GM19193 (cell line): ENCODE results near the gene ELAVL1.
A peak's percentile ranks its signal among the peaks of the same experiment; 100 is the strongest.

Source experiments
- POLR2A ChIP-seq: IDR thresholded peaks from 4 replicates; pipeline ENCODE4 v1.6.1; 2011; ENCODE audit not compliant: insufficient read depth, insufficient read length; ENCODE audit errors: extremely low read depth

Gene ELAVL1

GRCh38 chr19:7942981-7943443 is 62.4 kb downstream of the ELAVL1 start:
- no peak for TF ChIP-seq POLR2A

GRCh38 chr19:7941895-7942596 is 63.4 kb downstream of the ELAVL1 start:
- no peak for TF ChIP-seq POLR2A

DNA sequence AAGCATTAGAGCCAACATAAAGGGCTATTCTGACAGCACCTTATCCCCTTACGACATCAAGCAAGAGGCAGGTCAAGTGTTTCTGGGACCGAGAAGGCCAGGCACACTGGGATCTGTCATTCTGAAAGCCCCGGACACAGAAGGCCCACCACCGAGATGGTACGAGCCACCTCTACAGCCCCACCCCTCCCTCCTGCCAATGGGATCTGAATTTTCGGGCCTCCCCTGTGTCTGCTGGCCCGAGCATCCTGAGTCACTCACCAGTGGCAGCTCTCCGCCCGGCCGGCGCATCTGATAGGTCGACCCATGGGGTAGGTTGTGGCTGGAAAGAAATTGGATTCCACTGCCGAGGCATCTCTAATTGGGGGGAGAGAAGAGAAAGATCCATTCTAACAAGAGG is 64.6 kb downstream of the ELAVL1 start:
- TF ChIP-seq POLR2A: no peak

- TF ChIP-seq POLR2A: no peak
Observed at GRCh38 chr19:7934766-7935165, 70.7 kb downstream of the ELAVL1 start.

DNA sequence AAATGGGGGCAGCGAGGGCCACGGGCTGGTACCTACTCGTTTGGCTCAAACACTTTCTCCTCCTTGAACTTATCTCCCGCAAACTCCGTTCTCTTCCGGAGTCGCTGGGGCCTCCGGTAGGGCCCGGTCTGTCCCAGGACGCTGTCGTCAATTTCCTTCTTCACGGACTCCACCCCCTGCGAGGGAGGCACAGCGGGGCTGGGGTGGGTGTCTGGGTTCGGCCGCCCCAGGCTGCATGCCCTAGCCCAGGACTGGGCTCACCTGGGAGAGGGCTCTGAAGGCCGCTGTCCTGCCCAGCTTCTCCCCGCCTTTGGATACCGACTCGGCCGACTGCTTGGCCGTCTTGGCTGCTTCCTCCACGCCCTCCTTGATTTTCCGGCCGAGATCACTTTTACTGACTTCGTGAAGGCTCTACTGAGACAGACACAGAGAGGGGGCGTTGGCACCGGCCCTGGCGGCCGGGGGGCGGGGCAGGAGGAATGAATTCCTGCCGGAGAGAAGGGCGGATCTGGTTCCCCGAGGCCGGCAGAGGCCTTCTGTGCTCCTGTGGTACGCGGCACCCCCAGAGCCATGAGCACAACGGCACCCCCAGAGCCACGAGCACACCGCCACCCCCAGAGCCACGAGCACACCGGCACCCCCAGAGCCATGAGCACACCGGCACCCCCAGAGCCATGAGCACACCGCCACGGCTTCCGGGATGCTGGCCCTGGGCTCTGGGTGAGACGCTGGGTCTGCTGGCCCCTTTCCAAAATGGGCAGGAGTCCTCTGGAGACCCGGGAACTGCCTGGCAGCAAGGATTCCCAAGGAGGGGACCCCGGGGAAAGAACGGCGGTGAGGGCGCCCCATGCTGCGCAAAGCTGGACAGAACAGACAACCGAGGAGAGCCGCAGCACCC is 71.4 kb downstream of the ELAVL1 start:
- no peak for TF ChIP-seq POLR2A

GRCh38 chr19:7933411-7933810 is 72.0 kb downstream of the ELAVL1 start:
- no peak for TF ChIP-seq POLR2A

- no peak for TF ChIP-seq POLR2A
Observed at GRCh38 chr19:7932930-7933300, 72.5 kb downstream of the ELAVL1 start.

DNA sequence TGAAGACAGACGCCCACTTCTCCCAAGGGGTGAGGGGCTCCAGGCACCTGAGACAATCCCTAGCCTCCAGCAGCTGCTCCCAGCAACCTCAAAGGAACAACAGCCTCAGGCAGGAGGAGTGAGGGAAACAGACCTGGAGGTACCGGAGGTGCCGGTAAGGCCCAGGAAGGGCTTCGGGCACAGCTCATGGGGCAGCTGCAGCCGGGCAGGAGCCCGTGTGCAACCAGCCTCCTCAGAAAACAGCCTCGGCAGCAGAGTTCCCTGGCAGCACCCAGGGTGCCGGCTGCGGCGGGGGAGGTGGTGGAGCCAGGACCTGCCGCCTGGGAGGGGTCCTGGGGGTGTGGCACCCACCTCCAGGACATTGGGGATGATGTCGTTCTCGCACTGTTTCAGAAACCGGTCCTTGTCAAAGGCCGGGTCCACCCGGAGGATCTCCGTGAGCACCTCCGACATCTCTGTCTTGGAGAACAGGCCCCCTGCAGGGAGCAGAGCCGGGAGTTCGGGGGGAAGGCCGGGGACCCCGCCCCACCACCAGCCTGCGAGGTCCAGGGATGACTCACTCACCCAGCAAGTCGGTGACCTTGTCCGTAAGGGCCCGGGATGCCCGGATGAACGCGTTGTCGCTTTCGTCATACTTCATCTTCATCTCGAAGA is 73.0 kb downstream of the ELAVL1 start:
- no peak for TF ChIP-seq POLR2A

DNA sequence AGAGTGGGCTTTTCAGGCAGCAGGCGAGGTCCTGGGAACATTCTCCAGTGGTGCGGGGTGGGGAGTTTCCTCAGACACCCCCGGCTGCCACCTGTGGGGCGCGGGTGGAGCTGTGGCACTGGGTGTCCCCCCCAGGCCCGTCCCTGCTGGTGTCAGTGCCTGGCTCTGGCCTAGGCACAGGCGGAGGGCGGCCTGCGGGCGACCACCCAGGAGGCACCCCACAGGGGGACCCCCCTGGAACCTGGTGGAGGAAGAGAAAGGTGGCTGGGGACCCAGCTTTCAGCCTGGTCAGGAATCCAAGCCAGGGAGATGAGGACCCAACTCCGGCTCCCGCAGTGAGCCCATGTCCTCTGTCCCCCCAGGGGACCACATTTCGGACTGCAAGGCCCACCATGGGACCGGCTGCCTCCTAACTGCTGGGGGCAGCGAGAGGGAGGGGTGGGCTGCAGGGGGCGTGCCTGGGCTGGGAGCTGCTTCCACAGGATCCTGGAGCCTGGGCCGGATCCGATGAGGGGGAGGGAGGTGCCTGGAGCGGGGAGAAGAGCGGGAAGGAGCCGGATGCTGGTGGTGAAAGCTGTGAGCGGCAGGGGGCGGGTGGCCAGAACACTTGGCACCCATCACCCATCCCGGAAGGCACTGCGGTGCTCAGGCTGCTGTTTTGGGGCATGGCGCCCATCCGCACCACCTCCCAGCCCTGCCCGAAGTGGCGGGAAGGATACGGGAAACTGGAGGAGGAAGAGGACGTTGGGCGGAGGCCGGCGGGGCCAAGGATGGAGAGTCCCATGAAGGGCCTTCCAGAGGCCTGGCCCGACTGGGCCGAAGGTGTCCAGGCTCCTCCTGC is 74.0 kb downstream of the ELAVL1 start:
- TF ChIP-seq POLR2A: no peak

- no peak for TF ChIP-seq POLR2A
Observed at GRCh38 chr19:7930765-7931164, 74.7 kb downstream of the ELAVL1 start.

DNA sequence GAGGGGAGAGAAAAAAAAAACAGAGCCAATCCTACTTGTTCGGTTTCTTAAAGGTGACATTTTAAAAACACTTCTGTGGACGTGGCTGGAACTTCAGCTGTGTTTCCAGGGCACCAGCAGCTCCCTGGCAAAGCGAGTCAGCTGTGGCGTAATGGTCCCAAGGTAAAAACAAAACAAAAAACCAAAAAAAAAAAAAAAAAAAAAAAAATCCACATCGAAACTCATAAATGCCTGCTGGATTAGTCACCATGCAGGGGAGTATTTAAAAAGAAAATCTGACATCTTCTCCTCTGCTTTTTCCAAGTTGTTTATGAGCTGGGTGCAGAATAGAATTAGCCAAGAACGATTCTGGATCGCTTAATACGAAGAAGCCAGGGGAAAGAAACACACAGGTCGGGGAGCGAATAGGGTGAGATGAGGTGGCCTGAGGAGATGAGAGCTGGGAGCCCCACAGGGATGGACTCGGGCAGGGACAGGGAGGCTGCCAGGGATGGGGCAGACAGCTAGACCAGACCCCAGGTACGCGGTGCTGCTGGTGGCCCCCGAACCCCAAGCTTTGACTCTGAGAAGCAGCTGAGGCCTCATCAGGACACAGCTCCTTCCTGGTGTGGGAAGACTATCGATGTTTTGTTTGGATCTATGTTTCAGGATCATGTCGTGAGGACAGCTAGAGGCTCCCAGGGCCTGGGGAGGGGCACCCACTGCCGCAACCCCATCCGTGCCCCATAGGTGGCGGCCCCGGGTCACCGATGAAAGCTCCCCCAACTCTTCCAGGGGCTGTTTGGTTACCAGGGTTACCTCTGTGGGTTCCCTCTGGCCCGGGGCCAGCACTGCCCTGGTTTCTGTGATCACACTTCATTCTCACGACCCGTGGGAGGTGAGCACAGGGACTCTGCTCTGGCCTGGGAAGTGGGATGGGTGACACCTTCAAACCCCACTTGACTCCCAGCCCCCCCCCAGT is 76.4 kb downstream of the ELAVL1 start:
- no peak for TF ChIP-seq POLR2A

DNA sequence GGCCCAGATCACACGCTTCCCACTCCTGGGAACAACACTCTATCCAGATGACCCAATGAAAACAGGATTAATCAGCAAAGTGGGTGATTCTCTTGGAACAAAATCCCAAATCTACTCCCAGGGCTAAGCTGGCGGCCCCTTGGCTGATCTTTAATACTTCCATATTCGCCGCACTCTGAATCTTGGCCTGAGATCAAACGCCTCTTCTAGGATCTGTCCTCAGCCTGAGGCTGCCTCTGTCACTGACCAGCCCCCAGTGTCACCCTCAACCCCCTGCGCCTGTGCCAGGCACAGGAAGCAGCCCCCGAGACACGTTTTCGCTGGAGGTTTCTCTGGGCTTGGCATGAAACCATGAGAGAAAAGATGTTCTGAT is 77.1 kb downstream of the ELAVL1 start:
- TF ChIP-seq POLR2A: no peak

DNA sequence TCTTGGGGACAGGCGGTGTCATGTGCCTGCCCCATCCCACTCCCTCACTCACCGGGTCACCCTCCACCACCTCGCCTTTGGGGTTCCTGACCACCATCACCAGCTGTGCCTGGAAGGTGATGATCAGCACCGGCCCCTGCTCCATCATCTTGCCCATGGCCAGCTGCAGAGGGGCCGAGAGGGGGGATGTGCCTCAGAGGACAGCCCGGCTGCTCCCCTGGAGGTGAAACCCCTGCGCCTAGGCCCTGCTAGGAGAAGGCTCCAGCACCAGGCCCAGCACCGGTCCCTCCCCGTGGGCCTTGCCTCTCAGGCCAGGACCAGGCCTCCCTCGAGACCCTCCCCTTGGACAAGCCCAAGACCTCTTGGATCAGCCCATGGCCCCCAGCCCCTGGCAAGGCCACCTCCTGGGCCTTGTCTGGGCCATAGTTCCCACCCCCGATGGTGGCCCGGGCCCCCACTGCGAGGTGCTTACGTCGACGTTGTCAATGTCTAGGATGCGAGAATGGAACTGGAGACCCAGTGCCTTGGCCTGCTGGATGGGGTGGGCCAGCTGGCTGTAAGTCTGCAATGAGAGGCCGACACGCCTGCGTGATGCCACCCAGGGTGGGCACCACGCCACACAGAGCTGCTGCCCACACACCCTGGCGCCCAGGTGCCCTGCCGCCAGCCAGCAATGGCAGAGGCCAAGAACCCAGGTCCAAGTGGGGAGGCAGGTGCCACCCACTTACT is 77.7 kb downstream of the ELAVL1 start:
- TF ChIP-seq POLR2A: peak; percentile 12

- TF ChIP-seq POLR2A: peak; percentile 0
Observed at GRCh38 chr19:7926727-7927604, 78.5 kb downstream of the ELAVL1 start.
